NCI-H128 (cell line): ENCODE measurements around the gene IGF2BP3.

Experiments used
- DNase-seq: peaks from one replicate; lab custom pipeline; 2025; ENCODE audit not compliant: unreplicated experiment; lab: John Stamatoyannopoulos, UW

The IGF2BP3 gene

GRCh38 chr7:23272275-23272674 lies 198.0 kb downstream of the IGF2BP3 start:
- DNase-seq = no peak

GRCh38 chr7:23268746-23269145 lies 201.5 kb downstream of the IGF2BP3 start:
- no peak for DNase-seq

- DNase-seq = no peak
Measured at GRCh38 chr7:23268167-23268566, 202.1 kb downstream of the IGF2BP3 start.

- DNase-seq = no peak
Measured at GRCh38 chr7:23267357-23267756, 202.9 kb downstream of the IGF2BP3 start.

GRCh38 chr7:23266918-23267317 lies 203.4 kb downstream of the IGF2BP3 start:
- no peak for DNase-seq

GRCh38 chr7:23264916-23265458 lies 205.3 kb downstream of the IGF2BP3 start:
- DNase-seq = no peak

GRCh38 chr7:23261843-23262452 lies 208.3 kb downstream of the IGF2BP3 start:
- no peak for DNase-seq

GRCh38 chr7:23260371-23260770 lies 209.9 kb downstream of the IGF2BP3 start:
- DNase-seq = no peak
